Activated T-helper 17 cell treated with anti-CD3 and anti-CD28 coated beads, Interleukin-2, amount 50 U/mL, for 72 hours (primary cell): ENCODE results near the gene BDNF. TPM values are rescaled to one million over a fixed set of nuclear protein-coding genes. Genes with fewer than 3 reads are reported as not detected.
A peak's percentile ranks its signal among the peaks of the same experiment; 100 is the strongest.
"Not testable (repeated sequence)": the region's sequence is repeated elsewhere in the genome, so short reads cannot be mapped to it uniquely, and the experiment has no call there.

Experiments
- ATAC-seq: fragments of 150-1000 bp; cut with Tn5 transposase; replicated peaks from 2 replicates; pipeline ENCODE4 v1.10.0; 2021; ENCODE audit warnings: mild to moderate bottlenecking, moderate library complexity
- H3K27ac Mint-ChIP-seq: one replicate; pipeline ENCODE4 v1.8.0; 2022; ENCODE audit warnings: mixed read lengths
- H3K27me3 Mint-ChIP-seq: one replicate; pipeline ENCODE4 v1.8.0; 2022; ENCODE audit warnings: mixed read lengths
- H3K36me3 Mint-ChIP-seq: one replicate; pipeline ENCODE4 v1.8.0; 2022; ENCODE audit warnings: low read depth, mild to moderate bottlenecking, mixed read lengths
- H3K4me1 Mint-ChIP-seq: one replicate; pipeline ENCODE4 v1.8.0; 2022; ENCODE audit warnings: mixed read lengths
- H3K4me3 Mint-ChIP-seq: one replicate; pipeline ENCODE4 v1.8.0; 2022; ENCODE audit warnings: mild to moderate bottlenecking, mixed read lengths
- H3K9me3 Mint-ChIP-seq: one replicate; pipeline ENCODE4 v1.8.0; 2022; ENCODE audit warnings: mixed read lengths
- total RNA-seq, 2 donors: library from RNA; stranded (reverse); gene quantifications; one replicate each; pipeline ENCODE4 v1.2.3, GENCODE V29; 2022

BDNF gene
- total RNA-seq = not detected

GRCh38 chr11:27700351-27701301 lies at the start of gene BDNF:
Gene BDNF, minus strand, starts transcription at chr11:27700455. Its CDS starts 41,891 bp downstream, at chr11:27658564.
- H3K27ac Mint-ChIP-seq = no peak within 1 kb of the TSS
- peak within 1 kb of the TSS; percentile 73 for H3K4me3 Mint-ChIP-seq
- peaks cover 67% of the 10 kb centered on the region for H3K27me3 Mint-ChIP-seq
- H3K4me1 Mint-ChIP-seq = peaks cover 9% of the 10 kb centered on the region
- ATAC-seq = peak; percentile 18
- H3K9me3 Mint-ChIP-seq = no peaks in the 10 kb centered on the region
- no peaks in the 10 kb centered on the region for H3K36me3 Mint-ChIP-seq

GRCh38 chr11:27740362-27741013 lies 40.2 kb upstream of the BDNF start:
- Mint-ChIP-seq H3K9me3 (no peaks in the 10 kb centered on the region), H3K4me1 (no peaks in the 10 kb centered on the region), H3K27me3 (peaks cover 9% of the 10 kb centered on the region), H3K27ac (no peak overlapping the region), H3K4me3 (no peak overlapping the region), H3K36me3 (no peaks in the 10 kb centered on the region)
- ATAC-seq = no peak

- ATAC-seq = no peak
- Mint-ChIP-seq H3K36me3 (no peaks in the 10 kb centered on the region), H3K4me1 (no peaks in the 10 kb centered on the region), H3K9me3 (no peaks in the 10 kb centered on the region), H3K27me3 (peaks cover 5% of the 10 kb centered on the region), H3K4me3 (no peak overlapping the region), H3K27ac (no peak overlapping the region)
These were observed 35.0 kb upstream of the BDNF start for GRCh38 chr11:27735281-27735680.

- H3K27ac Mint-ChIP-seq, H3K27me3 Mint-ChIP-seq, H3K4me3 Mint-ChIP-seq, H3K4me1 Mint-ChIP-seq, H3K36me3 Mint-ChIP-seq, ATAC-seq, H3K9me3 Mint-ChIP-seq: not testable (repeated sequence)
These were observed 31.5 kb upstream of the BDNF start for GRCh38 chr11:27731803-27732202.

- no peaks in the 10 kb centered on the region for H3K4me1 Mint-ChIP-seq
- H3K27ac Mint-ChIP-seq = no peak overlapping the region
- peaks cover 25% of the 10 kb centered on the region for H3K27me3 Mint-ChIP-seq
- H3K4me3 Mint-ChIP-seq = no peak overlapping the region
- ATAC-seq = no peak
- no peaks in the 10 kb centered on the region for H3K36me3 Mint-ChIP-seq
- no peaks in the 10 kb centered on the region for H3K9me3 Mint-ChIP-seq
These were observed 26.7 kb upstream of the BDNF start for GRCh38 chr11:27726981-27727380.

GRCh38 chr11:27723687-27724086 lies 23.4 kb upstream of the BDNF start:
- Mint-ChIP-seq H3K27ac (no peak overlapping the region), H3K27me3 (peaks cover 44% of the 10 kb centered on the region), H3K4me1 (no peaks in the 10 kb centered on the region), H3K4me3 (no peak overlapping the region), H3K9me3 (peaks cover 10% of the 10 kb centered on the region), H3K36me3 (peaks cover 14% of the 10 kb centered on the region)
- no peak for ATAC-seq

- no peak for ATAC-seq
- peaks cover 48% of the 10 kb centered on the region for H3K27me3 Mint-ChIP-seq
- no peak overlapping the region for H3K27ac Mint-ChIP-seq
- H3K4me3 Mint-ChIP-seq = no peak overlapping the region
- H3K36me3 Mint-ChIP-seq = peaks cover 17% of the 10 kb centered on the region
- no peaks in the 10 kb centered on the region for H3K4me1 Mint-ChIP-seq
- peaks cover 10% of the 10 kb centered on the region for H3K9me3 Mint-ChIP-seq
These were observed 22.7 kb upstream of the BDNF start for GRCh38 chr11:27722953-27723344.

- Mint-ChIP-seq H3K36me3 (peaks cover 17% of the 10 kb centered on the region), H3K4me1 (no peaks in the 10 kb centered on the region), H3K27me3 (peaks cover 54% of the 10 kb centered on the region), H3K27ac (no peak overlapping the region), H3K4me3 (no peak overlapping the region), H3K9me3 (peaks cover 12% of the 10 kb centered on the region)
- ATAC-seq = no peak
These were observed 22.1 kb upstream of the BDNF start for GRCh38 chr11:27722117-27722952.

GRCh38 chr11:27721264-27722116 lies 21.2 kb upstream of the BDNF start:
- H3K27me3 Mint-ChIP-seq = peaks cover 59% of the 10 kb centered on the region
- peaks cover 12% of the 10 kb centered on the region for H3K9me3 Mint-ChIP-seq
- peaks cover 17% of the 10 kb centered on the region for H3K36me3 Mint-ChIP-seq
- H3K27ac Mint-ChIP-seq = no peak overlapping the region
- no peaks in the 10 kb centered on the region for H3K4me1 Mint-ChIP-seq
- H3K4me3 Mint-ChIP-seq = no peak overlapping the region
- ATAC-seq = no peak

- H3K36me3 Mint-ChIP-seq = peaks cover 17% of the 10 kb centered on the region
- no peak for ATAC-seq
- H3K27me3 Mint-ChIP-seq = peaks cover 59% of the 10 kb centered on the region
These were observed 20.1 kb upstream of the BDNF start for GRCh38 chr11:27720277-27720830.

GRCh38 chr11:27719546-27719925 lies 19.3 kb upstream of the BDNF start:
- Mint-ChIP-seq H3K36me3 (peaks cover 17% of the 10 kb centered on the region), H3K9me3 (peaks cover 12% of the 10 kb centered on the region), H3K4me3 (no peak overlapping the region), H3K4me1 (no peaks in the 10 kb centered on the region), H3K27ac (no peak overlapping the region), H3K27me3 (peaks cover 59% of the 10 kb centered on the region)
- ATAC-seq = no peak

More at GRCh38 chr11:27720277-27720830, 20.1 kb upstream of the BDNF start:
- Mint-ChIP-seq H3K9me3 (peaks cover 12% of the 10 kb centered on the region), H3K27ac (no peak overlapping the region), H3K4me3 (no peak overlapping the region), H3K4me1 (no peaks in the 10 kb centered on the region)

GRCh38 chr11:27718863-27719545 lies 18.7 kb upstream of the BDNF start:
- Mint-ChIP-seq H3K36me3 (peaks cover 17% of the 10 kb centered on the region), H3K4me3 (no peak overlapping the region), H3K4me1 (no peaks in the 10 kb centered on the region), H3K9me3 (peaks cover 12% of the 10 kb centered on the region), H3K27ac (no peak overlapping the region), H3K27me3 (peaks cover 56% of the 10 kb centered on the region)
- no peak for ATAC-seq

GRCh38 chr11:27718346-27718862 lies 18.1 kb upstream of the BDNF start:
- peaks cover 12% of the 10 kb centered on the region for H3K9me3 Mint-ChIP-seq
- H3K27ac Mint-ChIP-seq = no peak overlapping the region
- H3K4me1 Mint-ChIP-seq = no peaks in the 10 kb centered on the region
- H3K4me3 Mint-ChIP-seq = no peak overlapping the region
- no peak for ATAC-seq
- peaks cover 51% of the 10 kb centered on the region for H3K27me3 Mint-ChIP-seq
- peaks cover 17% of the 10 kb centered on the region for H3K36me3 Mint-ChIP-seq
